DOHH2 (cell line): Measurements from ENCODE around the gene RTL9.

Experiments used
- H3F3A ChIP-seq: fragments of 200-600 bp; sonication (generic), shearing (Covaris generic); 2 replicates; pipeline ENCODE4 v1.6.0; 2016; ENCODE audit warnings: antibody characterized with exemption, mild to moderate bottlenecking; ENCODE audit not compliant: control insufficient read depth, insufficient read depth
- H3K27ac ChIP-seq: fragments of 200-600 bp; sonication (generic); 2 replicates; pipeline ENCODE4 v1.5.1; 2014; ENCODE audit warnings: low read depth, mild to moderate bottlenecking, low read length, moderate library complexity
- H3K27me3 ChIP-seq: fragments of 200-600 bp; sonication (generic); 2 replicates; pipeline ENCODE4 v1.6.1; 2014; ENCODE audit warnings: mild to moderate bottlenecking, low read length, mixed read lengths; ENCODE audit not compliant: control insufficient read depth
- H3K36me3 ChIP-seq: fragments of 200-600 bp; sonication (generic); 2 replicates; pipeline ENCODE4 v1.6.1; 2014; ENCODE audit warnings: mild to moderate bottlenecking, low read length, moderate library complexity, mixed read lengths; ENCODE audit not compliant: control insufficient read depth
- H3K4me1 ChIP-seq: fragments of 200-600 bp; sonication (generic); 2 replicates; pipeline ENCODE4 v1.6.1; 2014; ENCODE audit warnings: mild to moderate bottlenecking, low read length, mixed read lengths; ENCODE audit not compliant: control insufficient read depth
- H3K4me2 ChIP-seq: fragments of 200-600 bp; sonication (generic); 2 replicates; pipeline ENCODE4 v1.6.0; 2014; ENCODE audit warnings: mild to moderate bottlenecking, low read length, moderate library complexity
- H3K4me3 ChIP-seq: fragments of 200-600 bp; sonication (generic); 2 replicates; pipeline ENCODE4 v1.5.1; 2014; ENCODE audit warnings: mild to moderate bottlenecking, low read length, mixed read lengths
- H3K79me2 ChIP-seq: fragments of 200-600 bp; sonication (generic); 2 replicates; pipeline ENCODE4 v1.6.1; 2014; ENCODE audit warnings: mild to moderate bottlenecking, low read length, mixed read lengths; ENCODE audit not compliant: control insufficient read depth
- H3K9me2 ChIP-seq: fragments of 200-600 bp; sonication (generic); replicated peaks from 2 replicates; pipeline ENCODE4 v1.6.1; 2014; ENCODE audit warnings: mild to moderate bottlenecking, low read length, mixed read lengths; ENCODE audit not compliant: control insufficient read depth
- H3K9me3 ChIP-seq: fragments of 200-600 bp; sonication (generic); 2 replicates; pipeline ENCODE4 v1.6.1; 2014; ENCODE audit warnings: antibody characterized with exemption, low read length, mixed read lengths; ENCODE audit not compliant: control insufficient read depth, insufficient read depth
- H4K20me1 ChIP-seq: fragments of 200-600 bp; sonication (generic); 2 replicates; pipeline ENCODE4 v1.6.0; 2014; ENCODE audit warnings: low read depth, mild to moderate bottlenecking, antibody characterized with exemption, low read length, moderate library complexity; ENCODE audit not compliant: control insufficient read depth, insufficient read depth
- CTCF ChIP-seq: fragments of 200-600 bp; sonication (generic); IDR thresholded peaks from one replicate; pipeline ENCODE4 v1.5.1; 2014; ENCODE audit warnings: antibody characterized with exemption, mild to moderate bottlenecking, low read depth, low read length; ENCODE audit not compliant: poor library complexity, severe bottlenecking
- EZH2phosphoT487 ChIP-seq: fragments of 200-600 bp; sonication (generic); IDR thresholded peaks from 2 replicates; pipeline ENCODE4 v1.6.1; 2017; ENCODE audit warnings: borderline replicate concordance, mild to moderate bottlenecking, antibody characterized with exemption, low read length, moderate library complexity, mixed read lengths

Gene RTL9

GRCh38 chrX:110317061-110317819 lies 41.4 kb upstream of the RTL9 start:
- peak overlapping the region; percentile 91 for H3K4me3 ChIP-seq
- TF ChIP-seq EZH2phosphoT487 (no peak), CTCF (no peak)
- H4K20me1 ChIP-seq: peaks cover 3% of the 10 kb centered on the region; the same call in 1 of the 2 replicates
- peaks cover 56% of the 10 kb centered on the region for H3K79me2 ChIP-seq
- H3K36me3 ChIP-seq: peaks cover 3% of the 10 kb centered on the region; the same call in 1 of the 2 replicates
- no peaks in the 10 kb centered on the region for H3F3A ChIP-seq
- H3K9me3 ChIP-seq: no peaks in the 10 kb centered on the region
- peaks cover 49% of the 10 kb centered on the region for H3K4me1 ChIP-seq
- no peaks in the 10 kb centered on the region for H3K27me3 ChIP-seq
- H3K4me2 ChIP-seq: peak overlapping the region; percentile 75
- peak overlapping the region; percentile 57 for H3K27ac ChIP-seq
- no peaks in the 10 kb centered on the region for H3K9me2 ChIP-seq

- Histone ChIP-seq H3K27ac (peak within 1 kb of the TSS; percentile 60), H3K9me3 (no peaks in the 10 kb centered on the region), H3K27me3 (no peaks in the 10 kb centered on the region), H3F3A (no peaks in the 10 kb centered on the region), H4K20me1 (peaks cover 3% of the 10 kb centered on the region; the same call in 1 of the 2 replicates), H3K4me3 (peak within 1 kb of the TSS; percentile 91), H3K4me2 (peak within 1 kb of the TSS; percentile 84), H3K79me2 (peaks cover 48% of the 10 kb centered on the region), H3K9me2 (no peaks in the 10 kb centered on the region), H3K36me3 (peaks cover 3% of the 10 kb centered on the region; the same call in 1 of the 2 replicates), H3K4me1 (peaks cover 49% of the 10 kb centered on the region)
- TF ChIP-seq CTCF (no peak), EZH2phosphoT487 (no peak)
Measured at GRCh38 chrX:110317820-110318663, 40.6 kb upstream of the RTL9 start, which contains the start of gene AMMECR1. Gene AMMECR1, minus strand, starts transcription at chrX:110318085. Its CDS starts 14 bp downstream, at chrX:110318071.

GRCh38 chrX:110318664-110318968 lies 40.0 kb upstream of the RTL9 start:
- H3K79me2 ChIP-seq: peaks cover 42% of the 10 kb centered on the region
- H3K4me3 ChIP-seq: peak overlapping the region; percentile 81
- peaks cover 3% of the 10 kb centered on the region; the same call in 1 of the 2 replicates for H4K20me1 ChIP-seq
- TF ChIP-seq EZH2phosphoT487: no peak
- no peak for TF ChIP-seq CTCF
- no peaks in the 10 kb centered on the region for H3F3A ChIP-seq
- H3K27ac ChIP-seq: peak overlapping the region; percentile 60
- peaks cover 3% of the 10 kb centered on the region; the same call in 1 of the 2 replicates for H3K36me3 ChIP-seq
- no peaks in the 10 kb centered on the region for H3K27me3 ChIP-seq
- H3K4me1 ChIP-seq: peaks cover 49% of the 10 kb centered on the region
- peak overlapping the region; percentile 84 for H3K4me2 ChIP-seq
- H3K9me2 ChIP-seq: no peaks in the 10 kb centered on the region
- no peaks in the 10 kb centered on the region for H3K9me3 ChIP-seq
